HL-60 (cell line): ENCODE measurements around the gene PLCG1.

Source experiments
- CTCF ChIP-seq: IDR thresholded peaks from one replicate; pipeline ENCODE4 v1.5.1; 2011; ENCODE audit warnings: low read length, control low read depth, inconsistent platforms; ENCODE audit not compliant: insufficient read depth
- GABPA ChIP-seq: IDR thresholded peaks from 2 replicates; pipeline ENCODE4 v1.6.1; 2012; ENCODE audit warnings: low read depth
- POLR2AphosphoS5 ChIP-seq: IDR thresholded peaks from 2 replicates; pipeline ENCODE4 v1.6.1; 2012; ENCODE audit warnings: low read depth
- REST ChIP-seq: IDR thresholded peaks from 2 replicates; pipeline ENCODE4 v1.6.1; 2012; ENCODE audit warnings: low read depth; ENCODE audit not compliant: insufficient replicate concordance
- SPI1 ChIP-seq: IDR thresholded peaks from 2 replicates; pipeline ENCODE4 v1.6.1; 2012; ENCODE audit warnings: low read depth, mild to moderate bottlenecking, borderline replicate concordance

- TF ChIP-seq CTCF (no peak), REST (no peak), POLR2AphosphoS5 (no peak), GABPA (no peak), SPI1 (no peak)
Observed at GRCh38 chr20:41171736-41172295, 34.5 kb downstream of the PLCG1 start.
